ENCODE data around the gene KRT36.

The KRT36 gene

GRCh38 chr17:41527063-41528023 is 37.6 kb upstream of the KRT36 start:
- H3K9ac ChIP-seq (ENCODE audit: low read depth, low read length, poor library complexity): peak overlapping the region; percentile 99
- H3K4me3 ChIP-seq (ENCODE audit: low read length in 2 of 2): peak overlapping the region in 1 of 2 donors; percentile 94
- H2AFZ ChIP-seq (ENCODE audit: low read length): peak overlapping the region; percentile 61
- peak overlapping the region; percentile 94 for H3K4ac ChIP-seq (ENCODE audit: low read length)
- peak overlapping the region; percentile 69 for H3K27ac ChIP-seq (replicated peaks; ENCODE audit: low read length)
- H3K18ac ChIP-seq (ENCODE audit: low read length): peak overlapping the region; percentile 99
- peak overlapping the region; percentile 97 for H2BK5ac ChIP-seq (ENCODE audit: low read length)
- H3K4me1 ChIP-seq (ENCODE audit: control insufficient read depth in 2 of 2, insufficient read depth in 1 of 2, low read depth in 1 of 2, low read length in 2 of 2): peaks cover 0 to 19% of the 10 kb centered on the region in 2 donors
- H3K14ac ChIP-seq (ENCODE audit: low read length): peak overlapping the region; percentile 100
- H3K4me2 ChIP-seq (ENCODE audit: insufficient read depth, low read length, poor library complexity, severe bottlenecking): peak overlapping the region; percentile 87
- H3K36me3 ChIP-seq (replicated peaks in 1 of 2; ENCODE audit: control insufficient read depth in 2 of 2, insufficient read depth in 2 of 2, low read length in 2 of 2): peaks cover 0 to 22% of the 10 kb centered on the region in 2 donors
- peaks cover 0 to 77% (median 0%) of the 10 kb centered on the region in 3 experiments for H3K27me3 ChIP-seq (ENCODE audit: control insufficient read depth in 3 of 3, insufficient read depth in 3 of 3, low read depth in 1 of 3, low read length in 3 of 3)
- peak overlapping the region; percentile 99 for H3K23ac ChIP-seq (ENCODE audit: low read depth, low read length, poor library complexity)
- H2BK120ac ChIP-seq (ENCODE audit: low read depth, low read length): peak overlapping the region; percentile 97
- H2AK5ac ChIP-seq (ENCODE audit: low read depth, low read length): peak overlapping the region; percentile 99
- H2BK12ac ChIP-seq (ENCODE audit: low read length): peak overlapping the region; percentile 88
- no CpG with 5 or more reads among the region's 62 CpGs for WGBS, 2 donors (ENCODE audit: extremely low coverage in 2 of 2, insufficient read length in 2 of 2, insufficient replicate concordance in 1 of 2)
- peak; percentile 26 for DNase-seq (ENCODE audit: low spot score)
- H3K79me1 ChIP-seq (ENCODE audit: low read depth, low read length): peaks cover 5% of the 10 kb centered on the region
- peak overlapping the region; percentile 99 for H2BK15ac ChIP-seq (ENCODE audit: low read length)
- peak overlapping the region; percentile 93 for H4K8ac ChIP-seq (ENCODE audit: low read depth, low read length)
- H4K91ac ChIP-seq (ENCODE audit: low read depth, low read length, poor library complexity): peak overlapping the region; percentile 95
- H3K9me3 ChIP-seq (replicated peaks in 1 of 2; ENCODE audit: control insufficient read depth in 2 of 2, insufficient read depth in 1 of 2, low read depth in 1 of 2, low read length in 2 of 2): no peaks in the 10 kb centered on the region

GRCh38 chr17:41524261-41524660 is 34.6 kb upstream of the KRT36 start:
- no CpG with 5 or more reads among the region's 11 CpGs for WGBS, 2 donors (ENCODE audit: extremely low coverage in 2 of 2, insufficient read length in 2 of 2, insufficient replicate concordance in 1 of 2)
- no peak overlapping the region for H2BK120ac ChIP-seq (ENCODE audit: low read depth, low read length)
- H3K27me3 ChIP-seq (ENCODE audit: control insufficient read depth in 3 of 3, insufficient read depth in 3 of 3, low read depth in 1 of 3, low read length in 3 of 3): peaks cover 0 to 49% (median 0%) of the 10 kb centered on the region in 3 experiments
- no peak overlapping the region for H3K27ac ChIP-seq (replicated peaks; ENCODE audit: low read length)
- H3K4me2 ChIP-seq (ENCODE audit: insufficient read depth, low read length, poor library complexity, severe bottlenecking): no peak overlapping the region
- no peak overlapping the region for H3K18ac ChIP-seq (ENCODE audit: low read length)
- no peak overlapping the region for H2AFZ ChIP-seq (ENCODE audit: low read length)
- H3K4me3 ChIP-seq (ENCODE audit: low read length in 2 of 2): no peak overlapping the region
- H2AK5ac ChIP-seq (ENCODE audit: low read depth, low read length): no peak overlapping the region
- no peak overlapping the region for H2BK15ac ChIP-seq (ENCODE audit: low read length)
- no peak overlapping the region for H3K4ac ChIP-seq (ENCODE audit: low read length)
- H3K79me1 ChIP-seq (ENCODE audit: low read depth, low read length): peaks cover 5% of the 10 kb centered on the region
- no peak overlapping the region for H3K9ac ChIP-seq (ENCODE audit: low read depth, low read length, poor library complexity)
- H4K8ac ChIP-seq (ENCODE audit: low read depth, low read length): no peak overlapping the region
- no peak overlapping the region for H2BK5ac ChIP-seq (ENCODE audit: low read length)
- H3K4me1 ChIP-seq (ENCODE audit: control insufficient read depth in 2 of 2, insufficient read depth in 1 of 2, low read depth in 1 of 2, low read length in 2 of 2): peaks cover 0 to 12% of the 10 kb centered on the region in 2 donors
- H4K91ac ChIP-seq (ENCODE audit: low read depth, low read length, poor library complexity): no peak overlapping the region
- no peak overlapping the region for H3K14ac ChIP-seq (ENCODE audit: low read length)
- H2BK12ac ChIP-seq (ENCODE audit: low read length): no peak overlapping the region
- H3K23ac ChIP-seq (ENCODE audit: low read depth, low read length, poor library complexity): peak overlapping the region; percentile 46
- no peaks in the 10 kb centered on the region for H3K9me3 ChIP-seq (replicated peaks in 1 of 2; ENCODE audit: control insufficient read depth in 2 of 2, insufficient read depth in 1 of 2, low read depth in 1 of 2, low read length in 2 of 2)
- DNase-seq (ENCODE audit: low spot score): no peak
- peaks cover 0 to 22% of the 10 kb centered on the region in 2 donors for H3K36me3 ChIP-seq (replicated peaks in 1 of 2; ENCODE audit: control insufficient read depth in 2 of 2, insufficient read depth in 2 of 2, low read length in 2 of 2)

- H3K14ac ChIP-seq (ENCODE audit: low read length): no peak overlapping the region
- peak overlapping the region; percentile 66 for H3K23ac ChIP-seq (ENCODE audit: low read depth, low read length, poor library complexity)
- DNase-seq (ENCODE audit: low spot score): no peak
- H3K4me3 ChIP-seq (ENCODE audit: low read length in 2 of 2): no peak overlapping the region
- no peak overlapping the region for H2BK5ac ChIP-seq (ENCODE audit: low read length)
- no peak overlapping the region for H2AFZ ChIP-seq (ENCODE audit: low read length)
- peak overlapping the region; percentile 35 for H2BK120ac ChIP-seq (ENCODE audit: low read depth, low read length)
- no peak overlapping the region for H3K4me2 ChIP-seq (ENCODE audit: insufficient read depth, low read length, poor library complexity, severe bottlenecking)
- H2BK15ac ChIP-seq (ENCODE audit: low read length): no peak overlapping the region
- no peak overlapping the region for H2AK5ac ChIP-seq (ENCODE audit: low read depth, low read length)
- no peak overlapping the region for H3K9ac ChIP-seq (ENCODE audit: low read depth, low read length, poor library complexity)
- no peak overlapping the region for H2BK12ac ChIP-seq (ENCODE audit: low read length)
- H3K27me3 ChIP-seq (ENCODE audit: control insufficient read depth in 3 of 3, insufficient read depth in 3 of 3, low read depth in 1 of 3, low read length in 3 of 3): peaks cover 0 to 45% (median 0%) of the 10 kb centered on the region in 3 experiments
- no peak overlapping the region for H3K18ac ChIP-seq (ENCODE audit: low read length)
- peaks cover 5% of the 10 kb centered on the region for H3K79me1 ChIP-seq (ENCODE audit: low read depth, low read length)
- no peak overlapping the region for H3K4ac ChIP-seq (ENCODE audit: low read length)
- no peak overlapping the region for H4K8ac ChIP-seq (ENCODE audit: low read depth, low read length)
- H3K4me1 ChIP-seq (ENCODE audit: control insufficient read depth in 2 of 2, insufficient read depth in 1 of 2, low read depth in 1 of 2, low read length in 2 of 2): peaks cover 0 to 8% of the 10 kb centered on the region in 2 donors
- H3K36me3 ChIP-seq (replicated peaks in 1 of 2; ENCODE audit: control insufficient read depth in 2 of 2, insufficient read depth in 2 of 2, low read length in 2 of 2): peaks cover 0 to 22% of the 10 kb centered on the region in 2 donors
- H3K27ac ChIP-seq (replicated peaks; ENCODE audit: low read length): no peak overlapping the region
- no CpG with 5 or more reads among the region's 19 CpGs for WGBS, 2 donors (ENCODE audit: extremely low coverage in 2 of 2, insufficient read length in 2 of 2, insufficient replicate concordance in 1 of 2)
- no peak overlapping the region for H4K91ac ChIP-seq (ENCODE audit: low read depth, low read length, poor library complexity)
- no peaks in the 10 kb centered on the region for H3K9me3 ChIP-seq (replicated peaks in 1 of 2; ENCODE audit: control insufficient read depth in 2 of 2, insufficient read depth in 1 of 2, low read depth in 1 of 2, low read length in 2 of 2)
Measured at GRCh38 chr17:41523787-41524186, 34.1 kb upstream of the KRT36 start.

GRCh38 chr17:41523225-41523593 is 33.5 kb upstream of the KRT36 start:
- Histone ChIP-seq H3K79me1 (ENCODE audit: low read depth, low read length) (peaks cover 5% of the 10 kb centered on the region), H2BK120ac (ENCODE audit: low read depth, low read length) (no peak overlapping the region), H3K4ac (ENCODE audit: low read length) (no peak overlapping the region), H2BK5ac (ENCODE audit: low read length) (no peak overlapping the region), H3K27ac (replicated peaks; ENCODE audit: low read length) (no peak overlapping the region), H3K14ac (ENCODE audit: low read length) (no peak overlapping the region), H3K27me3 (ENCODE audit: control insufficient read depth in 3 of 3, insufficient read depth in 3 of 3, low read depth in 1 of 3, low read length in 3 of 3) (peaks cover 0 to 40% (median 0%) of the 10 kb centered on the region in 3 experiments), H2BK12ac (ENCODE audit: low read length) (no peak overlapping the region), H4K8ac (ENCODE audit: low read depth, low read length) (no peak overlapping the region), H3K9me3 (replicated peaks in 1 of 2; ENCODE audit: control insufficient read depth in 2 of 2, insufficient read depth in 1 of 2, low read depth in 1 of 2, low read length in 2 of 2) (no peaks in the 10 kb centered on the region), H3K9ac (ENCODE audit: low read depth, low read length, poor library complexity) (no peak overlapping the region), H2AK5ac (ENCODE audit: low read depth, low read length) (no peak overlapping the region), H2BK15ac (ENCODE audit: low read length) (no peak overlapping the region), H3K36me3 (replicated peaks in 1 of 2; ENCODE audit: control insufficient read depth in 2 of 2, insufficient read depth in 2 of 2, low read length in 2 of 2) (peaks cover 0 to 22% of the 10 kb centered on the region in 2 donors), H3K4me3 (ENCODE audit: low read length in 2 of 2) (no peak overlapping the region), H3K23ac (ENCODE audit: low read depth, low read length, poor library complexity) (no peak overlapping the region), H4K91ac (ENCODE audit: low read depth, low read length, poor library complexity) (no peak overlapping the region), H3K4me1 (ENCODE audit: control insufficient read depth in 2 of 2, insufficient read depth in 1 of 2, low read depth in 1 of 2, low read length in 2 of 2) (peaks cover 0 to 5% of the 10 kb centered on the region in 2 donors), H3K18ac (ENCODE audit: low read length) (no peak overlapping the region), H2AFZ (ENCODE audit: low read length) (no peak overlapping the region), H3K4me2 (ENCODE audit: insufficient read depth, low read length, poor library complexity, severe bottlenecking) (no peak overlapping the region)
- no CpG with 5 or more reads among the region's 4 CpGs for WGBS, 2 donors (ENCODE audit: extremely low coverage in 2 of 2, insufficient read length in 2 of 2, insufficient replicate concordance in 1 of 2)
- no peak for DNase-seq (ENCODE audit: low spot score)

Measured in neuronal stem cell (in vitro differentiated cells).